Rectal smooth muscle tissue (tissue), 1 donor: ENCODE data around the gene STEAP1B.

ENCODE experiments used
- H3K27ac ChIP-seq: one replicate; pipeline ENCODE4 v1.7.0; 2013; ENCODE audit warnings: low read depth, low read length, inconsistent platforms
- H3K27me3 ChIP-seq: one replicate; pipeline ENCODE4 v1.7.0; 2013; ENCODE audit warnings: low read length; ENCODE audit not compliant: control insufficient read depth, insufficient read depth
- H3K36me3 ChIP-seq: one replicate; pipeline ENCODE4 v1.7.0; 2013; ENCODE audit warnings: low read length; ENCODE audit not compliant: control insufficient read depth, insufficient read depth
- H3K4me1 ChIP-seq: one replicate; pipeline ENCODE4 v1.7.0; 2013; ENCODE audit warnings: low read length; ENCODE audit not compliant: control insufficient read depth, insufficient read depth
- H3K4me3 ChIP-seq: one replicate; pipeline ENCODE4 v1.7.0; 2013; ENCODE audit warnings: low read length
- H3K9ac ChIP-seq: one replicate; pipeline ENCODE4 v1.7.0; 2013; ENCODE audit warnings: low read length

STEAP1B gene

DNA sequence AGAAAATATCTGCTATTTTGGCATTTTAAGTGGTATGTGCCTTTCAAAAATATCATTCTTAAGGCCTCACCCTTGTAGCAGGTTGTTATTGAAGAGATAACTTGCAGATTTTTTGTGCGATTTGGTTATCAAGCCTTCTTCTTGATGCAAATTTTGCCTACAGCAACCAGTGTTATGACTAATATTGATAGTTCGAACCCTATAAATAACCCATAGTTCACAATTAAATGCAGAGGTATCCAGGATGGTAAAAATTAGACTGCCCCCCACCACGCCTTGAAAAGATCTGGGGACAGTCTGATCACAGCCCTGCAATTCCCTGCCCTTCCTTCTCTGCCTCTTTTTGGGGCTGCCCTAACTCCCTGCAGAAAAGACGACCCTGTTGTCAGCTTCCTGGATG lies 114.7 kb downstream of the STEAP1B start:
- no peak overlapping the region for H3K4me3 ChIP-seq
- H3K9ac ChIP-seq, result no peak overlapping the region
- H3K36me3 ChIP-seq, result no peaks in the 10 kb centered on the region
- H3K27ac ChIP-seq, result no peak overlapping the region
- H3K4me1 ChIP-seq, result no peaks in the 10 kb centered on the region
- H3K27me3 ChIP-seq, result no peaks in the 10 kb centered on the region

DNA sequence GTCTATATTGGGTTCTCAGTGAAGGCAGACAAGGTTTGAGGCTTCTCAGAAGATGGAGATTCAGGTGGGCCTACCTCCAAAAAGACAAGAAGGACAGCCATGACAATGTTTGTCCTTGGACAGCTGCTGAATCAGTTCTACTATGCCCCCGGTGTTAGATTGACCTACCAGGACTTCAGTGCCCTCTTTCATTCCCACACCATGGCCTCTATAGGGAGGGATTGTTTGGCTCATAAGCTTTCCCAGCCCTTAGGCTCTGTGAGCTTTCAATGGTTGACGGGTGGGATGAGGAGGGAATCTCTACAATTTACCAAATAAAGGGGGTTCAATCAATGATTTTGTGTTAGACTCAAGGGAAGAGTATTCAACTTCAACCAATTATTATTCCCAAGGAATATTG lies 119.7 kb downstream of the STEAP1B start:
- H3K27ac ChIP-seq, result no peak overlapping the region
- H3K9ac ChIP-seq, result no peak overlapping the region
- H3K27me3 ChIP-seq, result no peaks in the 10 kb centered on the region

DNA sequence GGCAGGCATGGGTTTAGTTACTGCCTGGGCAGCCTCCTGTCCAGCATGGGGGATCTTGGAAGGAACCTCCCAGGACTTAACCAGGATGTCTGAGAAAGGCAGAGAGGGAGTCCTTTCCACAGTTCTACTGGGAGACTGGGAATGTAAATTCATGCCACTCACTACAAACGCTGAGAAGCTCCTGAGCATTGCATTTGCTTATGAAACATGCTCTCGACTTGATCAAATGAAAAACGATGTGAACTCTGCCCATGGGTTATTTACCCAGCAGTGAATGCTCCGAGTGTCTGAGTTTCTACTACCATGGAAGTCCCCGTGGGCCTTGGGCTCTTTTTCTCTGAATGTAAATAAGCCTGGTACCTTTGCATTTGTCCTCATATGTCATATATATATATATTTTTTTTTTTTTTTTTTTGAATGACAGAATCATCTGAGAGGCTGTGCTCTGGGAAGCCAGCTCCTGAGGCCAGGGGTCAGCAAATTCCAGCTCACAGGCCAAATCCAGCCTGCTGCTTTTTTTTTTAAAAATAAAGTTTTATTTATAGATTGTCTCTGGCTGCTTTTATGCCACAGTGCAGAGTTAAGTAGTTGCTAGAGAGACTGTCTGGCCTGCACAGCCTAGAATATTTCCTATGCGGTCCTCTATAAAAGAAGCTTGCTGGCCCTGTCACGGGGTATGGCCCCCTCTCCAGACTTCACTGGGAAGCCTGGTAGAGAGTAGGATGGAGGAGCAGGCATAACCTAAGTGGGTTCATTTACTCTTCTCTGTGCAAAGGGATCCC lies 121.6 kb downstream of the STEAP1B start:
- Histone ChIP-seq H3K27me3 (peaks cover 3% of the 10 kb centered on the region), H3K36me3 (no peaks in the 10 kb centered on the region), H3K4me1 (no peaks in the 10 kb centered on the region), H3K27ac (no peak overlapping the region), H3K4me3 (no peak overlapping the region), H3K9ac (no peak overlapping the region)

More for the DNA sequence above, 119.7 kb downstream of the STEAP1B start:
- H3K4me1 ChIP-seq, result no peaks in the 10 kb centered on the region
- H3K4me3 ChIP-seq, result no peak overlapping the region
- no peaks in the 10 kb centered on the region for H3K36me3 ChIP-seq

DNA sequence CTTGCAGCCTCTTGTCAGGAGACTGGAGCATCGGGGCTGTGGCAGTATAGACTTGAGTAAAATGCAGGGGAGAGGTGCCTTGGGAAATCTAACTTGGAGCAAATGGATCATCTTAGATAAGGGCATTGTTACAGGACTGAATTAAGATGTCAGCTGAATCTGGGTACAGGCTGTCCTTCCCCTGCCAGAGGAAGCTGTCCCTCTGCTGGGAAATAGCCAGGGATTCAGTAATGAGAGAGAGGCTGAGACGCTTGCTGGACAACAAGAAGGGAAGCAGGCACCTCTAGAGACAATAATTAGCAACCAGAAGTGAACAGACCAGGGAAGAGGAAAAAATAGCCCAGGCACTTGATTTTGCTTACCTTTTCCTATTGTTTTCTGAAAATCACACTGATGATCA lies 122.3 kb downstream of the STEAP1B start:
- H3K9ac ChIP-seq, result no peak overlapping the region

DNA sequence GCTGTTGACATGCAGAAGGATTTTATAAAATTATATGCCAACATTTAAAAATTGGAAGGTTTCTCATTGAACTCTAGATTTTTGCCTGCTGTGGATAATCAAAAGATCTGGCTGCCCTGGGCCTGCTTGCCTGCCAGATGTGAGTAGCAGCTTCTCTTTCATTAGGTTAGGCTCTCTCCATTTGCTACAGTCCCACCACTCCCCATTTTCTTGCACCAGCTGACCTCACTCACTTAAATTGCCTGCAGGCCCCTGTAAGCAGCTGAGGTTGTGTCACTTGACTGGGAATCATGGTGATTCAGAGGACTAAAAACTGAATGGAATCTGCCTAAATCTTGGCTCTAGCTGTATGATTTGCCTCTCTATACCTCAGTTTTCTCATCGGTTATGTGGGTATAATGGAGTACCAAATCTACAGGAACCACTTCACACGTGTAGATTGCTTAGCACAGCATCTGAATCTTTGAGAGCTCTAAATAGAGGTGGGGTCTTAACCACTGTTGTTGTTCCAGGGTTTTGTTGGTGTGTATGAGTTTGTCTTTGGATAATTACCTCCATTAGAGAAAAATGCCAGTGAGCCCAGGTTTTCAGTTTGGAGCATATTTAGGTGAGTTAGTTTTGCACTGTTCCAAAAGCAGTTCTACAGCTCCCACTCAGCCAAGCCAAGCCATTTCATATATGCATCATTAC lies 124.5 kb downstream of the STEAP1B start:
- H3K4me1 ChIP-seq, result no peaks in the 10 kb centered on the region
- H3K9ac ChIP-seq, result no peak overlapping the region
- H3K4me3 ChIP-seq, result no peak overlapping the region
- H3K36me3 ChIP-seq, result no peaks in the 10 kb centered on the region
- H3K27me3 ChIP-seq, result peaks cover 3% of the 10 kb centered on the region
- H3K27ac ChIP-seq, result no peak overlapping the region

More for the DNA sequence above, 122.3 kb downstream of the STEAP1B start:
- peaks cover 3% of the 10 kb centered on the region for H3K27me3 ChIP-seq
- no peak overlapping the region for H3K27ac ChIP-seq
- H3K36me3 ChIP-seq, result no peaks in the 10 kb centered on the region
- no peak overlapping the region for H3K4me3 ChIP-seq
- no peaks in the 10 kb centered on the region for H3K4me1 ChIP-seq

DNA sequence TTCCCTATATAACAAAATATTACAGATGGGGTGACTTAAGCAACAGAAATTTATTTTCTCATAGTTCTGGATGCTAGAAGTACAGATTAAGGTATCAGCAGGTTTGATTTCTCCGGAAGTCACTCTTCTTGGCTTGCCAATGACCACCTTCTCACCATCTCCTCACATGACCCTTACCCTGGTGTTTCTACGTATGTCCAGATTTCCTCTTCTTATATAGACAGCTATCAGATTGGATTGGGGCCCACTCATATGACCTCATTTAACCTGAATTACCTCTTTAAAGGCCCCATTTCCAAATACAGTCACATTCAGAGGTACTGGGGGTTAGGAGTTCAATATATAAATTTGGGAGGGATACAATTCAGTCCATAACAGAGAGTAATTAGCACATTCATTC lies 126.1 kb downstream of the STEAP1B start:
- no peak overlapping the region for H3K9ac ChIP-seq

DNA sequence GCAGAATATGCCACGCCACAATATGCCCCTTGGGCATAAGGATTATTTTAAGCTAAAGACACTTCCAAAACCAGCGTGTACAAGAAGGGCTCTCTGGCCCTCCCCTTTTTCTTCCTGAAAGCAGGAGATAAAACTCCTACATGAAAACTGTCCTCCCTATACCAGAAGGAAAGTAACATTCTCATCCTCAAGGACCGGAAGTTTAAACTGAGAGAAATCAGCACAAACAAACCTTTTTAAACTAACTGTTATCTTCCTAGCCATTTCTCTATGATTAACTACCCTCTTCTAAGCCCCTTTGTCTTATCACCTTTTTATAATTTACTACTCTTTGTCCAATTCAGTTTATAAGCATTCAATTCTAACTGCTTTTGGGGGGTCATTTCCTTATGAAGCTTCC lies 126.6 kb downstream of the STEAP1B start:
- H3K36me3 ChIP-seq, result no peaks in the 10 kb centered on the region
- H3K4me3 ChIP-seq, result no peak overlapping the region
- no peaks in the 10 kb centered on the region for H3K4me1 ChIP-seq
- peaks cover 3% of the 10 kb centered on the region for H3K27me3 ChIP-seq
- H3K9ac ChIP-seq, result no peak overlapping the region
- no peak overlapping the region for H3K27ac ChIP-seq

More for the DNA sequence above, 126.1 kb downstream of the STEAP1B start:
- Histone ChIP-seq H3K27me3 (peaks cover 3% of the 10 kb centered on the region), H3K4me1 (no peaks in the 10 kb centered on the region), H3K4me3 (no peak overlapping the region), H3K27ac (no peak overlapping the region), H3K36me3 (no peaks in the 10 kb centered on the region)

DNA sequence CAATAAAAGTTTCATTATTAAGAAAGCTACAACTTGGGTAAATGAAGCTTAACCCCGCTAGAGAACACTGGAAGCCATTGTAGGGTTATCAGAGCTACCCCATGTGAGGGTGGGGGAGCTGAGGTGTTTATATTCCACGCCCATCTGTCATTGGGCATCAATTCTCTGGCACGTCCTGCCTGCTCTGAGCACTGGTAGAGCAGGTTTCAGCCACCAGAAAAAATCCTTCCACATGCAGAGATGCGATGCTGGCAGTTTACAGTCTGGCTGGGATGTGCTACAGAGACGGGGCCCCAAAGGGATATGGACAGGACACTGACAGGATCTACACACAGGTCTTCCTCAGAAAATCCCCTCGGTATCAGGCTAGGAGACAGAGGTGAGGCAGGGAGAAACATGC lies 127.1 kb downstream of the STEAP1B start:
- Histone ChIP-seq H3K9ac (no peak overlapping the region), H3K36me3 (no peaks in the 10 kb centered on the region), H3K4me1 (no peaks in the 10 kb centered on the region), H3K27ac (no peak overlapping the region), H3K4me3 (no peak overlapping the region), H3K27me3 (peaks cover 3% of the 10 kb centered on the region)

DNA sequence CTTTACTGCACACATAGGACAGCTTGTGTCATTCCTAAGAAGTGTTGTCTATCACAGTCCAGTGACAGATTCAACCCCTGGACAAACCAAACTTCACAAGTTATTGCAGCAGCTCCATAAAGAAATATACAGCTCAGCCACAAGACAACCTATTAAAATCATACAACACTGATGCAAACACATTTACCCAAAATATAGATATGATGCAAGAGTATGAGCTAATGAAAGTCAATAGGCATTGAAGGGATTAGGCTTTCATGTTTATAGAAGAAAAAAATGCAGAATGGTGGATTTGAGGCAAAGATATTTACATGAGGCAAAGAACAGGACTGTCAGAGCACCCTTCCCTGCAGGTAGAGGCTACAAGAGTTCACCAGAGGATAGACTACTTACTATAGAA lies 128.1 kb downstream of the STEAP1B start:
- Histone ChIP-seq H3K9ac (no peak overlapping the region), H3K4me1 (no peaks in the 10 kb centered on the region), H3K36me3 (no peaks in the 10 kb centered on the region), H3K4me3 (no peak overlapping the region), H3K27me3 (peaks cover 3% of the 10 kb centered on the region), H3K27ac (no peak overlapping the region)
